HUDEP-2 (cell line): ENCODE results near the gene NPC1L1.
"Not testable (repeated sequence)": the region's sequence is repeated elsewhere in the genome, so short reads cannot be mapped to it uniquely, and the experiment has no call there.

Source experiments
- DNase-seq, 76 experiments: peaks; one replicate each; lab custom pipeline; 2025; ENCODE audit not compliant: unreplicated experiment in 76 of 76; lab: John Stamatoyannopoulos, UW

NPC1L1 gene

DNA sequence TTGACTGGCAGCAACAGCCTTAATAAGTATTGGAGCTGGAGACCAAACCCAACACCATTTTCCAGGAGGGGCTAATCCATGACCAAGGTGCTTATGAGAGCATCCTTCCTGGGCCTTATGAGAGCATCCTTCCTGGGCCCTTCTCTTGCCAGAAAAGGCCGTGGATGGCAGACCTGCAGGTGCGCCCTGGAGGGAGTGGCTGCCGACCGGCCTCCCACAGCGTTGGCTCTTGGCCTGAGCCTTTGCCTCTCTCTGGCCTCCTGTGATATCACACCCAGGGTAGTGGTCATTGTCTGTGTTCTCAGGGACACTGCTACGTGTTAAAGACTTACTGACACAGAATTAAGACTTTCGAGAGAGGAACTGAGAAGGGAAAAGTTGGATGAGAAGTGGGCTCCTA, 28.4 kb downstream of the NPC1L1 start:
- DNase-seq = no peak

DNA sequence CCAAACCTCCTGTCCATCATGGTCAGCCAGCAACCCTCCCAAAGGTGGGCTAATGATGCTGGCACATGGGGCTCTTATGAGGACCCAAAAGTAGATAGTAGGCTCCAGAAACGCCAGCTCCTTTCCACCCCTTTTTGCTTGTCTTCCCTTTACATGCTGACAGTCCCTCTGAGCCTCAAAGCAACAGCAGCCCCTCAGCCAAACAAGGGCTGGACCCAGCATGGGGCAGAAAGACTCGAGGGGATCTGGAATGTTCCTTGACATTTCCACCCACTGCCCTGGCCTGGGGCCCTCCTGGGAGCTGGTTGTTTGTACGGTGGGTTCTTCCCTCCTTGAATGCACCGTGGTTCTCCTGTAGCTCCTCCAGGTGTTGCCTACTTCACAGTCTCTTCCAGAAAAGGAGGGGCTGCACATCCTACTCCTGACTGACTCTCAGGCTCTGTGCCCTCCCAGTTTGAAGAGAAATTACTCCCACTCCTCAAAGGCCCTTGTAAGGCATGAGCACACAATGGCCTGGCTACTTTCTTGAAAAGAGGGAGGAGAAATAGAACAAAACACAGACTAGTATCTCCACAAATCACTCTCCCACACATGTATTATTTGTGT, 29.2 kb downstream of the NPC1L1 start:
- no peak for DNase-seq

DNA sequence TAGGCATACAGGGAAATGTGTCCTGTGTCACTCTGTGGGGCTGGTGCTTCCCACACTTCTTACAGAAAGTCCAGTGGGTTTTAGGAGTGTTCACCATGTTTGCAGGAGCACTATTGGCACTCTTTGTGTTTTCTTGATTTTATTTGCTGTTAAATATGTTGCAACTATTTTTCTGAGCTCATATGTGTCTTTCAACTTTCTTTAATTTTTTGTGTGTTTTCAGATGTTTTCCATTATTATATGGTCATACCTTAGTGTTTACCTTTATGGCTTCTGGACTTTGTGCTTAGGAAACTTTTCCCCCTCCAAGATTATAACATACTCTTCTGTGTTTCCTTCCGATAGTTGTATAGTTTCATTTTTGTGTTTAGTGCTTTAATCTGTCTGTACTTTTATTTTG, 29.9 kb downstream of the NPC1L1 start:
- DNase-seq = no peak

DNA sequence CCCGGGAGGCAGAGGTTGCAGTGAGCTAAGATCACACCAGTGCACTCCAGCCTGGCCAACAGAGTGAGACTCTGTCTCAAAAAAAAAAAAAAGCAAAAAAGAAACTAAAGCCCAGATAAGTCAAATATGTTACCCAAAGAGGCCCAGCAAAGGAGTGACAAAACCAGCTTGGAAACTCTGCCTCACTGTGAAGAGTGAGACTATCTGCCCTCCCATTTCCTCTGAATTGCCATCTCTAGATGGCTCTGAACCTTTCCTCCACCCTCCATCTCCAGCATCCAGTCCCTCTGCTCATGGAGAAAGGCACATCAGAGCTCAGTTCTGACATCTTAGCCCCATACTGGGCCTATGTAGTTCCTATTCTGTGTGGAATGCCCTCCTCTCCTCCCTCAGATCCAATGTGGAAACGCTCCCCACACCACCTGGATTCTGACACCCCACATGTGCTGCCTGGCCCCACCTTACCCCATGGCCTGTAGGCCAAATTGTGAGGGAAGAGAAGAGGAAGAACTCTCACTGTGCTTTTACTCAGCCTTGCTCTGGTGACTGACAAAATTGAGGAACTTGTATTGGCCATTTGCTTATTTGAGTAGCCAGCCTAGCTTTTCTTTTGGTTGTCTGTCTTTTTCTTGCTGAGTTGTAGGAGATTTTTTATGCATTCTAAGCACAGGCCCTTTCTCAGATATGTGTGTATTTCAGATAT, 32.7 kb downstream of the NPC1L1 start:
- DNase-seq = no peak

DNA sequence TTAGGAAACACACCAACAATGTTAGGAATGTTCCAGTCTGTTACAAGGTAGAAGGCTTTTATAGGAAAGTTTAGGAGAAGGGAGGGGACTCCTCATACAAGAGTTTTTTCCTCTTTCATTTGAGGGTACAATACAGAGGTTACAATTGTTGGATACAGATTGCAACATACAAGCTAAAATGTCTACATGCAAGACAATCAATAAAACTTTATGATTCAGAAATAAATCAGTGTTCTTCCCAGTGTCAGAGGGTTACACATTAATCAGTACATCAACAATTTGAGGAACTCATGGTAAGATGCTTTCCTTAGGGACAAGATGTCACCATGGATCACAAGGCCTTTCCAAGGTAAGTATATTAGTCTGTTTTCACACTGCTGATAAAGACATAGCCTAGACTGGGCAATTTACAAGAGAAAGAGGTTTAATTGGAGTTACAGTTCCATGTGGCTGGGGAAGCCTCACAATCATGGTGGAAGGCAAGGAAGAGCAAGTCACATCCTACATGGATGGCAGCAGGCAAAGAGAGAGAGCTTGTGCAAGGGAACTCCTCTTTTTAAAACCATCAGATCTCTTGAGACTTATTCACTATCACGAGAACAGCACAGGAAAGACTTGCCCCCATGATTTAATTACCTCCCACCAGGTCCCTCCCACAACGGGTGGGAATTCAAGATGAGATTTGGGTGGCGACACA, 34.4 kb downstream of the NPC1L1 start:
- DNase-seq = not testable (repeated sequence)

DNA sequence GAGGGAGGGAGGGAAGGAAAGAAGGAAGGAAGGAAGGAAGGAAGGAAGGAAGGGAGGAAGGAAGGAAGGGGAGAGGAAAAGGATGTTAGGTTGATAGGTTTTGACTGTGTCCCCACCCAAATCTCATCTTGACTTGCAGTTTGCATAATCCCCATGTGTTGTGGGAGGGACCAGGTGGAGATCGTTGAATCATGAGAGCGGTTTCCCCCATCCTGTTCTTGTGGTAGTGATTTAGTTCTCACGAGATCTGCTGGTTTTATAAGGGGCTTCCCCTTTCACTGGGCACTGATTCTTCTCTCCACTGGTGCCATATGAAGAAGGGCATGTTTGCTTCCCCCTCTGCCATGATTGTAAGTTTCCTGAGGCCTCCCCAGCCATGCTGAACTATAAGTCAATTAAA, 35.5 kb downstream of the NPC1L1 start:
- DNase-seq = no peak

DNA sequence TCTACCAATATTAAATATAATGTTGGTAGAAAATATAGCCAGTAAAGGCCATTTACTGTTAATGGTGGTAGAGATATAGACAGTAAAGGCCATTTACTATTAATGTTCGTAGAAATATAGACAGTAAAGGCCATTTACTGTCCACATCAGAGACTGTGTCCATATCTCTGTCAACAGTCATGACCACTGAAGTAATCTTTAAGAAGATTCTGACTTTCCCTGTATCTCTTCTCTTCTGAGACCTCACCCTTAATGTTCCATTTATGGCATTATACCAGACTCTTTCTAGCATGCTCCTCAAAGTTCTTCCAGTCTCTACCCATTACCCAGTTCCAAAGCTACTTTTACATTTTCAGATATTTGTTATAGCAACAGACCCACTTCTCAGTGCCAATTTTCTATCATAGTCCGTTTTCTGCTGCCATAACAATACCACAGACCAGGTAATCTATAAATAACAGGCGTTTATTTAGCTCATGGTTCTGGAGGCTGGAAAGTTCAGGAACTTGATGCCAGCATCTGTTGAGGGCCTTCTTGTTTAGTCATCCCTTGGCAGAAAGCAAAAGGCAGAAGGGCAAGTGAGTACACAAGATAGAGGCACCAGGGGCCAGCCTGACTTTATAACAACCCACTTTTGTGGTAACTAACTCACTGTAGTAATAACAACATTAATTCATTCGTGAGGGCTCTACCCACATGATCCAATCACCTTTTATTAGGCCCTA, 42.7 kb downstream of the NPC1L1 start:
- DNase-seq = peak in 52 of 76 experiments; percentile 6 to 79 (median 35)

DNA sequence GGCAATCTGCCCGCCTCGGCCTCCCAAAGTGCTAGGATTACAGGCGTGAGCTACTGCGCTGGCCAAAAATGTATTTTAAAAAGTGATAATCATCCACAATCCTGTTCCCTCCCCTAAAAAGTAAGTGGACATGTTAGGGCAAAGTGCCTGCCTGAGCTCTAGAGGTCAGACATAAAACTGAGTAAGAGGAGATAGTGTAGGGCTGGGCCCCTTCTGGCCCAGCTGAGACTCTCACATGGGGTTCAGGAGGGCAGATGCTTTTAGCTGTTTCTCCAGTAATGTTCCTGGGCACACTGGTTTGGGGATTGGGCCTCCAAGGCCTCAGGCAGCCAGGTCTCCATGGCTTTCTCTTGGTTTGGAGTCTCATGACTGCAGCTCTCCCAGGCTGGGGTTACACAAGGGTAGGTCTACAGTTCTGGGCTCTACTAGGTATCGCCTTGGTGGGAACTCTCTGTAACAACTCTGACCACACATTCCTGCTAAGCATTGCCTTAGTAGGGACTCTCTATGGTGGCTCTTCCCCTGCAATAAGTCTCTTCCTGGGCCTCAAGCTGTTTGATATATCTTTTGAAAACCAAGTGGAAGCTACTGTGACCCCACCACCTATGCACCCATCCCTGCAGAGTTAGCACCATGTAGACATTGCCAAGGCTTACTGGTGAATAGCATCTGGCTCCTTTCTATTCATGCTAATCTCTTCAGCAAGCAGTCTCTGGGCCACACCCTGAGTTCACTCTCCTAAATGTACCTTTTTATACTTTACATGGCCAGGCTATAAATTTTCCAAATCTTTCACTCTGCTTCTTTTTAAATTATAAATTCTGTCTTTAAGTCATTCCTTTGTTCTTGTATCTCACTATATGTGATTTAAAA, 43.7 kb downstream of the NPC1L1 start:
- peak in 23 of 76 experiments; percentile 1 to 58 (median 27) for DNase-seq

DNA sequence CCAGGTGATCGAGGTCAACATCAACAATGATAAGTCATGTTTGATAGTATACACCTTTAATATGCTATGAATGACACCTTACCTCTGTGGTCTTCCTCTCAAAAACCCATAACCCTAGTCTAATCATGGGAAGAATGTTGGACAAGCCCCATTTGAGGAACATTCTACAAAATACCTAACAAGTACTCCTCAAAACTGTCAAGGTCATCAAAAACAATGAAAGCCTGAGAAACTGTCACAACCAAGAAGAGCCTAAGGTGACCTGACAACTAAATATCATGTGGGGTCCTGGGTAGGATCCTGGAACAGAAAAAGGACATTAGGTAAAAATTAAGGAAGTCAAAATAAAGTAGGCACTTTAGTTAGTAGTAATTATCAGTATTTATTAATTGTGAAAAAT, 44.7 kb downstream of the NPC1L1 start:
- no peak for DNase-seq

DNA sequence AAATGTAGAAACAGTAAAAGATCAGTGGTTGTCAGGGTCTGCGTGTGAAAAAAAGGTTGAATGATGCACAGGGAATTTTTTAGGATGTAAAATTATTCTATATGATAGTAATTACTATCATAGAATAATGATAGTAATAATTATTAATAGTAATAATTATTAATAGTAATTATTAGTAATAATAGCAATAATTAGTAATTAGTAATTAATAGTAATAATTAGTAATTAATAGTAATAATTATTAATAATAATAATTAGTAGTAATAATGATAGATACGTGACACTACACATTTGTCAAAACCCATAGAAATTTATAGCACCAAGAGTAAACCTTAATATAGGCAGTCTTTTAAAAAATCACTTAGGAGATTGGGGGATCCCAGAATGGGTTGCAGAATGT, 46.2 kb downstream of the NPC1L1 start:
- no peak for DNase-seq

DNA sequence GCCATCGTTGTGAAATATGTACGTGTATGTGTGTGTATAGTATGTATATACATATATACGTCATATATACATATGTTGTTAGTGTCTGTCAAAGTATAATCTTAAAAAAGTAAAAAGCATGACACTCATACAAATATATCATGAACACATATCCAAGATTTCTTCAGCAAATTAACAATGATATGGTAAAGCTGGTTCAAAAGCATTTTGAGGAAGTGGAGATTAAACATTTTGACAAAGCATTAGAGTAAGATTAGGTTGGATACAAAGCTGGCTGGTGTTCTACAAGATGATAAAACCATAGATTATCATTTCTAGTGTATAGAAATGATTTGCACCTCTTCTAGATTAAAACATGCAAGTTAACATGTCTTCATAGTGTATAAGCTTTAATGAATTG, 49.9 kb downstream of the NPC1L1 start:
- DNase-seq = peak in 1 of 76 experiments; percentile 46

DNA sequence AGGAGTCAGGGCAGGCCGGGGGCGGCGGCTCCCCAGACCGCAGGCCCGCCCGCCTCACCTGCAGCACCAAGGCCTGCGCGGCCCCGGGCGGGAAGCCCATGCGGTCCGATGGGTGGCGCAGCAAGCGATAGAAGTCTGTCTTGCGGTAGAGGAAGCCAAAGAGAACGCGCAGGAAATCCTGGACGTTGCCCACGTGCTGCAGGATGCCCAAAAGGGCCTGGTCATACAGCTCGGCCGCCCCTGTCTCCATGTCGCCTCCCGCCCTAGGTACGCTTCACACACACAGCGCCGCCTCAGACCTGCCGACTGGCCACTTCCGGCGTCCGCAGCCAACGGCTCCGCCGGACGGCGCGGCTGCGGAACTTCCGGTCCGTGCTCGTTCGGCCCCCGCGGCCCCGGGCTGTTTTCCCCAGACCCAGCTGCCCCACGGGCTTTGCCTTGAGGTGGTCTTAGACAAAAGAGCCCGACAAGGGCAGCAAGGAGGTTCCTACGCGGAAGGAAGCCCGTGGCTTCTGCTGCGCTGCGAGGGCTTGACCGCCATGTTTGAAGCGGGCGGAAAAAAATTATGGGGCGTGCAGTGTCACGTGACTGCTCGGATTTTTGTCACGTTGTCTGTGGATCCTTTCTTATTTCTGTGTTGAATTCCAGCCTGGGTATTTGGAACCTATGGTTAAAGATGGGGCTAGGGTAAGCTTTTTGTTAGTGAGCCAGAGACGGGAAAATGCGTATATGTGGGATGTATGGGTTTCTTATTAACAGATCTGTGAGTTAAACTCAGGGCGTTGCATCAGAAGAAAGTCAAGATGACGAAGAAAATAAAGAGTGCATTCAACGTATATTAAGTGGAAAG, 50.6 kb downstream of the NPC1L1 start, which contains the start of gene NUDCD3:
Gene NUDCD3 (minus strand): TSS at position 308 of the 850 bp plus-strand sequence. CDS start 58 bp downstream, at position 250.
- peak in 74 of 76 experiments; percentile 13 to 87 (median 73) for DNase-seq

DNA sequence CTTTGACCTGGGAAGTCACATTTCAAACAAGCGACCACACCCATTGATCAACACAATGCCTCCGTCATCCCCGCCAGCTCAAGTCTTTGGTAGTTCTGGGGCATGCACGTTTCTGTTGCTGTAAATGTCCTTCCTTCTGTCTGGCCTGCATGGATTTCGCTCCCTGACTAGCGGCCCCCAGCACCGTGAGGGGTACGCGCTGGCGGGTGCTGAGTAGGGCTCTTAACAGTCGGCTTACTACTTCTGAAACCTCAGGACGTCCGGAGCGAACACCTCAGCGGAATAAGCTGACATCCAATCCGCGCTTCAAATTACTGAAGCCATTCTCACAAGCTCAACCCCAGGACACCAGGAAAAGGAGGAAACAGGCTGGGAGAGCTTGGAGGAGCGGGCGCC, 51.2 kb downstream of the NPC1L1 start:
- DNase-seq = peak in 31 of 76 experiments; percentile 2 to 68 (median 25)

DNA sequence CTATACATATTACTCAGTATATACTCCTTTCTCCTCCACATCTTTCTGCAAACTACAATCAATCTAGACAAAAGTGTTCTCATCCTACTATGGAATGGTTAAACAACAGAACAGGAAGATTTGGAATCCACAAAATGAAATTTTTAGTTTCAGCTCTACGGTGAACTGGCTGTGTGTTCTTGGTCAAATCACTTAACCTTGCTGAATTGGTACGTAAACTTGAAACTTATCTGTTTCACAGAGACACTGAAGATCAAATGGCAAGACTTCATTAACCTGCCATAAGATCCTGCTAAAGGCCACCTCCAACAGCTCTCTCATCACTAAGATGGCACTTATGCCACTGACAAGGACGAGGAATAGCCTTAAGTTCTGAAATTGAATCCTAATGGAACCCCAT, 52.2 kb downstream of the NPC1L1 start:
- DNase-seq = no peak

DNA sequence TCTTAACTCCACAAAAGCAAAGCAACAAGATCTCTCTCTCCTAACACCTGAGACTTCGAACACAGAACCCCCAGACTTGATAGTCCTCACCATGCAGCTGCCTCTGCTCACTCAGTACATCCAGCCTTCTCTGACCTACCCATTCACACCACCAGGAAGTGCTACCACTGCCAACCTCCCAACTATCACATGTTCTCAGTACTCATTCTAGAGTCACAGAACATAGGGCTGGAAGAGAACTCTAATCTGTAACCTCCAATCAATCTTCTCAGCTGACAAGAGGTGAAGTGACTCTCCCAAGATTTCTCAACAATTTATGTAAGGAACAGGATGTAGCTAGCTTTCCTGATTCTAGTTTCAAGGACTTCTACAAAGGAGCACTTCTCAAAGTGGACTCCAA, 54.4 kb downstream of the NPC1L1 start:
- DNase-seq = peak in 23 of 76 experiments; percentile 1 to 41 (median 16)

DNA sequence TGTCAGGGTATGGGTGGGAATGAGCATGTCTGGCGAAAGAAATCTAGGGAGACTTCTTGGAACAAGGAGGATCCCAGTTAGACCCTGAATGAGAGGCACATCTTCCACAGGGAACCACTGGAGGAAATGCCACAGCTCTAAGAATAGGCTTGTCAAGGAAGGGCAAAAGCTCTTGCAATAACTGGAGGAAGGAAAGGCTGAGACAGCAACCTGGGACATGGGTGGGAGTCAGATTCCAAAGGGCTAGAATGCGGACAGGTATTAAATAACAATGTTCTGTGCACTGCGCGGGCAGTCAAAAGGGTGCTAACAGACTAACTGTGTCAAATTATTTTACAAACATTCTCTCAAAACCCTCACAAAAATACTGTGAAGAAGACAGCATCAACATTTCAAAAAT, 55.1 kb downstream of the NPC1L1 start:
- no peak for DNase-seq

DNA sequence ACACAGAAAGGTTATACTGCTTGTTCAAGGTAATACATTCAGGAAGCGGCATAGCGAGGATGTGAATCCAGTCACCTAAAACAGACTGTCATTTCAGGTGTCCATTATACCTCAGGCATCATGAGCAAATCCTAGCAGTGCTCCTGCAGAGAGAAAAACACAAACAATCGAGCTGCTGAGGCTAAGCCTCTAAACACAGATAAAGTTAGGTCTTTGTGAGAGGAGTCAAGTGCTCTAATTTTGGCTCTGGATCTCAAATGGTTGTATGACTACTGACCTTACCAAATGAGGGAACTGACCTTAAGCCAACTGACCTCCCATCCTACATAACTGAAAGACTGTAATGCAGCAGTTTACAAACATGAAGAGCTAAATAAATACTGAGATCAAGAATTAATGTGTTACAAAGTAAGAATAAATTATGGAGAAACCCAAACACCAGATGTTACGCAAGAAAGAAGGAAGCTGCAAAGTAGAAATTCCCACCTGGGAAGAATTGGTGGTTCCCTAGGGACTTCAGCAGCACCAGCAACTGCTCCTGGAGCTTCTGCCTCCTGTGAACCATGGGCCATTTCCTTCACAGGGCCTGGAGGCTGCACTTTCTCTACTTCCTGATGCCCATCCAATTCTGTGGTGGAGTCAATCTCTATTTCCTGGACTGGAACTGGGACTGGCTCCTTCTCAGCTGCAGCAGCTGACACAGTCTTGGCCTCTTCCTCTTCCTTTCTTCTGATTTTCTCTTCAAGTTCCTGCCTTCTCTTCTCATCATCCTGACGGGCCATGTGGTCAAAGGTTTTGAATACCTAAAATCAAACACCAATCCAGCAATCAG, 56.4 kb downstream of the NPC1L1 start:
- no peak for DNase-seq
